ENCODE results near the gene ASB1. TPM values are rescaled to one million over a fixed set of nuclear protein-coding genes. Genes with fewer than 3 reads are reported as not detected.
"Not testable (repeated sequence)": the region's sequence is repeated elsewhere in the genome, so short reads cannot be mapped to it uniquely, and the experiment has no call there.

Gene ASB1
- total RNA-seq, 2 experiments from 2014 or later, result 31.7 to 33.4 TPM

GRCh38 chr2:238405217-238405555 is 21.5 kb upstream of the ASB1 start:
- DNase-seq; H3K4me1 Mint-ChIP-seq; POLR2A ChIA-PET; intact Hi-C loops (cut with DNase I, micrococcal nuclease); H3K36me3 Mint-ChIP-seq (ENCODE audit: low read depth); H3K4me3 Mint-ChIP-seq; H3K27me3 Mint-ChIP-seq; H3K9me3 Mint-ChIP-seq (ENCODE audit: low read depth); H3K27ac Mint-ChIP-seq; ATAC-seq; CTCF ChIA-PET: not testable (repeated sequence)

- POLR2A ChIA-PET, result no interaction called here
- Mint-ChIP-seq H3K4me1 (no peaks in the 10 kb centered on the region), H3K27ac (no peak overlapping the region), H3K36me3 (ENCODE audit: low read depth) (peaks cover under 1% of the 10 kb centered on the region), H3K27me3 (no peaks in the 10 kb centered on the region), H3K9me3 (ENCODE audit: low read depth) (no peaks in the 10 kb centered on the region), H3K4me3 (no peak overlapping the region)
- ATAC-seq (no peak), DNase-seq (no peak)
- intact Hi-C loops (cut with DNase I, micrococcal nuclease), result no loop called here
- CTCF ChIA-PET, result no interaction called here
These were observed 20.3 kb upstream of the ASB1 start for GRCh38 chr2:238406221-238406997.

GRCh38 chr2:238406998-238407285 is 19.8 kb upstream of the ASB1 start:
- no peaks in the 10 kb centered on the region for H3K36me3 Mint-ChIP-seq (ENCODE audit: low read depth)
- ATAC-seq (no peak), DNase-seq (no peak)
- CTCF ChIA-PET, result no interaction called here
- no peaks in the 10 kb centered on the region for H3K27me3 Mint-ChIP-seq
- no peaks in the 10 kb centered on the region for H3K4me1 Mint-ChIP-seq
- no peaks in the 10 kb centered on the region for H3K9me3 Mint-ChIP-seq (ENCODE audit: low read depth)
- no peak overlapping the region for H3K27ac Mint-ChIP-seq
- intact Hi-C loops (cut with DNase I, micrococcal nuclease), result no loop called here
- POLR2A ChIA-PET, result no interaction called here
- no peak overlapping the region for H3K4me3 Mint-ChIP-seq

- Mint-ChIP-seq H3K36me3 (ENCODE audit: low read depth) (no peaks in the 10 kb centered on the region), H3K4me1 (no peaks in the 10 kb centered on the region), H3K27ac (no peak overlapping the region), H3K27me3 (no peaks in the 10 kb centered on the region), H3K9me3 (ENCODE audit: low read depth) (no peaks in the 10 kb centered on the region), H3K4me3 (no peak overlapping the region)
- intact Hi-C loops (cut with DNase I, micrococcal nuclease), result no loop called here
- POLR2A ChIA-PET, result no interaction called here
- DNase-seq, result no peak
- CTCF ChIA-PET, result interaction anchor here (0.6 kb wide), 1 partner anchor 542 kb away, joined by 3 read pairs; no protein-coding TSS in a partner anchor
- ATAC-seq, result no peak
These were observed 19.2 kb upstream of the ASB1 start for GRCh38 chr2:238407566-238407965.

GRCh38 chr2:238408615-238409340 is 17.9 kb upstream of the ASB1 start:
- no peak overlapping the region for H3K4me3 Mint-ChIP-seq
- H3K36me3 Mint-ChIP-seq (ENCODE audit: low read depth), result no peaks in the 10 kb centered on the region
- no peaks in the 10 kb centered on the region for H3K9me3 Mint-ChIP-seq (ENCODE audit: low read depth)
- intact Hi-C loops (cut with DNase I, micrococcal nuclease), result no loop called here
- H3K27ac Mint-ChIP-seq, result no peak overlapping the region
- ChIA-PET CTCF (no interaction called here), POLR2A (no interaction called here)
- DNase-seq (no peak), ATAC-seq (no peak)
- no peaks in the 10 kb centered on the region for H3K4me1 Mint-ChIP-seq
- H3K27me3 Mint-ChIP-seq, result no peaks in the 10 kb centered on the region

- Mint-ChIP-seq H3K4me3 (no peak overlapping the region), H3K4me1 (no peaks in the 10 kb centered on the region), H3K9me3 (ENCODE audit: low read depth) (no peaks in the 10 kb centered on the region), H3K27me3 (no peaks in the 10 kb centered on the region), H3K36me3 (ENCODE audit: low read depth) (no peaks in the 10 kb centered on the region), H3K27ac (no peak overlapping the region)
- ChIA-PET POLR2A (no interaction called here), CTCF (no interaction called here)
- ATAC-seq (no peak), DNase-seq (no peak)
- intact Hi-C loops (cut with DNase I, micrococcal nuclease), result no loop called here
These were observed 17.2 kb upstream of the ASB1 start for GRCh38 chr2:238409341-238410199.

- H3K9me3 Mint-ChIP-seq (ENCODE audit: low read depth), result peaks cover 6% of the 10 kb centered on the region
- H3K4me1 Mint-ChIP-seq, result no peaks in the 10 kb centered on the region
- no peak overlapping the region for H3K4me3 Mint-ChIP-seq
- CTCF ChIA-PET, result no interaction called here
- intact Hi-C loops (cut with DNase I, micrococcal nuclease), result no loop called here
- POLR2A ChIA-PET, result no interaction called here
- H3K36me3 Mint-ChIP-seq (ENCODE audit: low read depth), result peaks cover 4% of the 10 kb centered on the region
- no peaks in the 10 kb centered on the region for H3K27me3 Mint-ChIP-seq
- ATAC-seq (no peak), DNase-seq (no peak)
- H3K27ac Mint-ChIP-seq, result no peak overlapping the region
These were observed 14.5 kb upstream of the ASB1 start for GRCh38 chr2:238412067-238412767.

GRCh38 chr2:238413368-238413767 is 13.4 kb upstream of the ASB1 start:
- ChIA-PET POLR2A (no interaction called here), CTCF (no interaction called here)
- intact Hi-C loops (cut with DNase I, micrococcal nuclease), result no loop called here
- DNase-seq (no peak), ATAC-seq (no peak)
- peaks cover 4% of the 10 kb centered on the region for H3K36me3 Mint-ChIP-seq (ENCODE audit: low read depth)
- no peak overlapping the region for H3K4me3 Mint-ChIP-seq
- H3K27ac Mint-ChIP-seq, result no peak overlapping the region
- H3K27me3 Mint-ChIP-seq, result no peaks in the 10 kb centered on the region
- H3K9me3 Mint-ChIP-seq (ENCODE audit: low read depth), result peaks cover 6% of the 10 kb centered on the region
- H3K4me1 Mint-ChIP-seq, result no peaks in the 10 kb centered on the region

GRCh38 chr2:238415036-238415764 is 11.5 kb upstream of the ASB1 start:
- DNase-seq, result peak; percentile 54
- ChIA-PET POLR2A (no interaction called here), CTCF (no interaction called here)
- no peaks in the 10 kb centered on the region for H3K27me3 Mint-ChIP-seq
- H3K27ac Mint-ChIP-seq, result no peak overlapping the region
- H3K9me3 Mint-ChIP-seq (ENCODE audit: low read depth), result peaks cover 6% of the 10 kb centered on the region
- intact Hi-C loops (cut with DNase I, micrococcal nuclease), result no loop called here
- H3K4me3 Mint-ChIP-seq, result no peak overlapping the region
- H3K36me3 Mint-ChIP-seq (ENCODE audit: low read depth), result peaks cover 4% of the 10 kb centered on the region
- H3K4me1 Mint-ChIP-seq, result no peaks in the 10 kb centered on the region
- peak; percentile 74 for ATAC-seq

GRCh38 chr2:238415893-238416292 is 10.8 kb upstream of the ASB1 start:
- Mint-ChIP-seq H3K36me3 (ENCODE audit: low read depth) (peaks cover 4% of the 10 kb centered on the region), H3K9me3 (ENCODE audit: low read depth) (peaks cover 6% of the 10 kb centered on the region), H3K4me1 (no peaks in the 10 kb centered on the region), H3K27me3 (no peaks in the 10 kb centered on the region), H3K27ac (no peak overlapping the region), H3K4me3 (no peak overlapping the region)
- POLR2A ChIA-PET, result no interaction called here
- DNase-seq, result no peak
- intact Hi-C loops (cut with DNase I, micrococcal nuclease), result no loop called here
- CTCF ChIA-PET, result no interaction called here
- no peak for ATAC-seq

Data from activated CD4-positive, alpha-beta T cell treated with anti-CD3 and anti-CD28 coated beads for 36 hours (primary cell).